HG03196 (cell line): Measurements from ENCODE around the gene DCP1A.
"Not testable (repeated sequence)": the region's sequence is repeated elsewhere in the genome, so short reads cannot be mapped to it uniquely, and the experiment has no call there.

ENCODE experiments used
- ATAC-seq: cut with Tn5 transposase; IDR thresholded peaks from one replicate; pipeline ENCODE4 v1.9.1; 2021; ENCODE audit not compliant: unreplicated experiment

The DCP1A gene

GRCh38 chr3:53269193-53269592 lies 78.2 kb downstream of the DCP1A start:
- not testable (repeated sequence) for ATAC-seq

DNA sequence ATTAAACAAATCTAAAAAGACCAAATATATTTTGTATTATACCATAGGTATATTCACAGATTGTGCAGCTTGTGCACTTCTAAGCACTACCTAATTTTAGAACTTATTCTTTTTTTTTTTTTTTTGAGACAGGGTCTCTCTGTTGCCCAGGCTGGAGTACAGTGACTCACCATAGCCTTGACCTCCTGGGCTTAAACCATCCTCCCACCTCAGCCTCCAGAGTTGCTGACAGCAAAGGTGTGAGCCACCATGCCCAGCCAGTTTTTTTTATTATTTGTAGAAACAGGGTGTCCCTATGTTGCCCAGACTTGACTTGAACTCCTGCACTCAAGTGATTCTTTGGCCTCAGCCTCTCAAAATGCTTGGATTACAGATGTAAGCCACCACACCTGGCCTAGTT lies 79.6 kb downstream of the DCP1A start:
- no peak for ATAC-seq

GRCh38 chr3:53264718-53265117 lies 82.6 kb downstream of the DCP1A start:
- no peak for ATAC-seq

- no peak for ATAC-seq
These were observed 83.4 kb downstream of the DCP1A start for GRCh38 chr3:53263907-53264306.

- ATAC-seq: no peak
These were observed 85.6 kb downstream of the DCP1A start for GRCh38 chr3:53261712-53262111.

DNA sequence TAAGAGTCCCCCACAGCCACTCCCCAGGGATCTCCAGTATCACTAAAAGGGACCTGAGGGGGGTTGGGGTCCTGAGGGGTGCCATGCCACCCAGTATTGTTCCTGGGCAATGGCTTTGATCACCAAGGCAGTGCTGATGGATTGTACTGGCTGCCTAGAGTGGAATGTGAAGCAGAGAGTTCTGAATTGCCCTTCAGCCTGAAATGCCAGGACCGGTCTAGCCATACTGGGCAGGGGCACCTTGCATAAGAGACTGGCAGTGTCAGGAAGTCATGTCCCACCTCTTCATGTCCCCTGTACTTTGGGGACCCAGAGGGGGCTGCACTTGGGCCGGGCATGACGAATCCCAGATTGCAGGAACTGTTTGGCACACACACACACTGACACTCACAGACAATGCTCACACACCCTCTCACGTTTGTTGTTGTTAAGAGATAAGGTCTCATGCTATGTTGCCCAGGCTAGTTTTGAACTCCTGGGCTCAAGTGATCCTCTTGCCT lies 87.0 kb downstream of the DCP1A start:
- no peak for ATAC-seq

DNA sequence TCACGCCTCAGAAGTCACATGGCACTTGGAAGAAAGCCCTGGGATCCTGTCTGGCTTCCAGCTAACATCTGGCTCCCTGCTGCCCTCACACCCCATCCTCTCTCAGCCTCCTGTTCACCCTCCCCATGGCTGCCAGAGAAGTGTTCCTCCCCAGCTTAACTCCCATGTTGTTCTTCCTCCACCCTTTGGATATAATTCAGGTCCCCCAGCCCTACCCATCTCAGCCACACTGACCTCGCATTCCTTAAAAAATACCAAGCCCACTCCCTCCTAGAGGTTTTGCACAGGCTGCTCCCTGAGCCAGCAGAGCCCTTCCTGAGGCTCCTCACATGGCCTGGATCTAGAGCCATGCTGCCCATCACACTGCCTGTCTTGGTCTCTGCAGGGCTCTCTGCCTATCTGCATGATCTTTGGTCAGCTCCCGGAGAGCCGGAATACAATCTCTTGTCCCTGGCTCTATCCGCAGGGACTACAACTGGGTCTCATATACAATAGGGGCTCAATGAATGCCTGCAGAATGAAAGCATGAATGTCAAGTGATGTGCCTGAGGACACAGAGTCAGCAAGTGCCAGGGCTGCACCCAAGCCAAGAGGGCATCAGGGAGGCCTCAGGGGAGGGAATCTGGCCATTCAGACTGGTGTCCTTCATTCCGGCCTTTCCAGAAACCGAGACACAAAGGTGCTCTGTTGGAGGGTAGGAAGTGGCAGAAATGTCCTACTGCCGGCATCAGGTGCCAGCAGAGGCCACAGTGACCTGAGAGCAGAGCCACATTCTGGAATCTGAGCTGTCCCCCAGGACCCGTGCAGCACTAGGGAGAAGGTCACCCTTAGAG lies 87.7 kb downstream of the DCP1A start:
- no peak for ATAC-seq

DNA sequence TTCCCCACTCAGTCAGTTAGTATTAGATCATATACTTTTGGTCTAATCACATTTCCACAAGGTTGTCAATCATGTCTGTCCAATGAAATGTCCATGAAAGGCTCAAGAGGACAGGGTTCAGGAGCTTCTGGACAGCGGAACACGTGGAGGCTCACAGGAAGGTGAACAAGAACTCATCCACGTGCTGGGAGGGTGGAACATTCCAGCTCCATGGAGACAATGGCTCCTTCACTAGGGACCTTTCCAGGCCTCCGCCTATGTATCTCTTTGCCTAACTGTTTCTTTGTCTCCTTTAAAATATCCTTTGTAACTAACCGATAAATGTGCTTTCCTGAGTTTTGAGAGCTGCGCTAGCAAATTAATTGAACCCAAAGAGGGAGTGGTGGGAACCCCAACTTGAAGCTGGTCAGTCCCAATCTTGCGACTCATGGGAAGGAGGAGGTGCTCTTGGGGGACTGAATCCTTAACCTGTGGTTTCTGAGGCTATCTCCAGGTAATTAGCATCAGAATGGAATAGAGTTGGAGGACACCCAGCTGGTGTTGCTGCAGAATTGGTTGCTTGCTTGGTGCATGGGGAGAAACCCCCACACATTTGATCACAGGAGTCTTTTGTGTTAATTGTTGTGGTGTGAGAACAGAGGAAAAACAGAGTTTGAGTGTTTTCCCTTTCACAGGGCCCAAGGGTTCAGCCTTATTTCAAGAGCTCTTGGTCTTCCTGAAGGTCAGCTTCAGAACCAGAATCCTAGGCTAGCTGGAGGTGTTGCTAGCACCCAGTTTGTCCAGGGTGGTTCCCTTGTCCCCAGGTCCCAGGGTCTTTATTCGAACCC lies 88.5 kb downstream of the DCP1A start:
- no peak for ATAC-seq

DNA sequence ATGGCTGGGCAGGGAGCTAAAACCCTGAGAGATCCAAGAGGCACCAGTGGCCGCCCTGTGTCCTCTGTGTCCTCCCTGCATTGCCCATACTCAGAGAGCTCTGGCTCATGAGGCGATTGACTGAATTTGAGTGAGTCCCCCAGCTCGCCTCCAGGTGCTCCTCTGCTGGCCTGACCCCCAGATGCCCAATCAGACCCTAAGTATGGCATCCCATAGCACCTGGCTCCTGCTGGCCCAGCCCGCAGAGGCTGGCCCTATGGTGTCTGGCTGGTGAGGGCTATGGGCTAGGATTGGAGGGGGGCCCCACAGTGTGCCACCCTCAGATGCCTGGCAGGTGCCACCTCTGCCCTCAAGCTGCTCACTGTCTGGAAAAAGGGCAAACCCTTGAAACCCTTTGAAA lies 89.9 kb downstream of the DCP1A start:
- no peak for ATAC-seq

GRCh38 chr3:53256704-53257055 lies 90.7 kb downstream of the DCP1A start:
- no peak for ATAC-seq

DNA sequence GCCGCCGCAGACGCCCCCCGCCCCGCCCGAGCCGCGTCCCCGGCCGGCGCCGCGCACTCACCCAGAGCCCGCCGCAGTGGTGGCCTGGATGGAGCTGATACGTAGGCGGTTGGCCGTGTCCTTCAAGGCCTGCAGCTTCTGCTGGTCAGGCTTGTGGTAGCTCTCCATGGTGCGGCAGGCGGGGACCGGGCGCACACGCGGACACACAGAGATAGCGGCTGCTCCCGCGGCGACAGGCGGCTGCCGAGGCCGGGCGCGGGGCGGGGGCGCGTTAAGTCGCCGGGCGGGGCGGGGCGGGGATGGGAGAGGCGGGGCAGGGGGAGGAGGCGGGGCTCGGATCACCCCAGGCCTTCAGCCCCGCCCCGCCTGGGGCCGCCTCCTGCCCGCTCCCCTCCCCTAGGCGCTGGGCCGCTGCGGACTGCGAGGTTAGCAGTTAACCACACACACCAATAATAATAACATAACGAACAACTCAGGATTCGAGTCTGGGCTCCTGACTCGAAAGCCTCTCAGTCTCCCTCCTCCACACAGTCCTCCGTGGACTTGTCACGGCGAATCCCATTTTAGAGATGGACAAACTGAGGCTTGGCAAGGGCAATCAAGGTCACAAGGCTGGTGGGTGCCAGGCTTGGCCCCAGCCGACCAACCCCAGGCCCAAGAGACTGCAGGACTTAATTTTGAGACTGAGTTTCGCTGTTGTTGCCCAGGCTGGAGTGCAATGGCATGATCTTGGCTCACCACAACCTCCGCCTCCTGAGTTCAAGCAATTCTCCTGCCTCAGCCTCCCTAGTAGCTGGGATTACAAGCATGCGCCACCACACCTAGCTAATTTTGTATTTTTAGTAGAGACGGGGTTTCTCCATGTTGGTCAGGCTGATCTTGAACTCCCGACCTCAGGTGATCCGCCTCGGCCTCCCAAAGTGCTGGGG lies 91.3 kb downstream of the DCP1A start, which contains the start of gene TKT:
Gene TKT, minus strand, starts transcription at position 248 of the 929 bp plus-strand sequence. Its CDS starts 80 bp downstream, at position 168.
- ATAC-seq: peak; percentile 48

- peak; percentile 39 for ATAC-seq
These were observed 91.9 kb downstream of the DCP1A start for GRCh38 chr3:53255423-53255774.

DNA sequence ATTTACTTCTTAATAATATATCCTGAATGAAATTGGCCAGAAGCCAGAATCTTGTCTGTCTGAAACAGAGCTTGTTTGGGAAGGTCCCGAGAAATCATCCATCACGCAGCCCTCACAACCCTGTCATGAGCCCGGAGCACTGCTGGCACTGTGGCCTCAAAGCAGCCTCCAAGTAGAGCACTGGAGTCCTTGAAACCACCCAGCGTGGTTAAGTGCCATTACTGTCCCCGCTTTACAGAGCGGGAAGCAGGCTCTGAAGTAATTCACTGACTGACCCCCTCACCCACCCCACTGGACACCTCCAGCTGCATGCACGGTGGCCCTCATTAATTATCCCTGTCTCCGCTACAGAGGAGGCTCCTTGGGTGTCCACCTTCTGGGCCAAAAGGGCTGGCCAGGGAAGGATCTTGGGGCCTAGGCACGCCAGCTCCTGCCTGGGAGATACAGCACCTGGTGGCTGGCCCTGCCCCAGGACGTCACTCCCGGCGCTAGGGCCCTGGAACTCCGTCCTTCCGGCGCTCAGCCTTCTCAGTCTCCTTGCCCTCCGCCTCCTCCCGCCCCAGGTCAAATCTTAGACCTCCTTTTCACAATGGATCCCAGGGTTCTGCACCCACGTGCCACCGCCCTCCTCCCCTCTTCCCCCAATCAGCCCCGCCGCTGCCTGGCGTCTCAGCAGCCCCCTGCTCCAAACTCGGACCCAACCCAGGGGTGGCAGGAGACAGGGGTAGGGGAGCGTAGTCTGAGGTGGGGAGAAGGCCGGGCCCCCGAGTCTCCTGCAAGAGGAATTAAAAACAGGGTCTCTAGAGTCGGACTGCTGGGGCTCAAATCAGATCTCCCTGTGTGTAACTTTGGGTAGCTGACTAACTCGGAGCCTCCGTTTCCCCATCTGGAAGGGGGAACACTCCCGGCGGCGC lies 92.6 kb downstream of the DCP1A start:
- ATAC-seq: peak; percentile 48

DNA sequence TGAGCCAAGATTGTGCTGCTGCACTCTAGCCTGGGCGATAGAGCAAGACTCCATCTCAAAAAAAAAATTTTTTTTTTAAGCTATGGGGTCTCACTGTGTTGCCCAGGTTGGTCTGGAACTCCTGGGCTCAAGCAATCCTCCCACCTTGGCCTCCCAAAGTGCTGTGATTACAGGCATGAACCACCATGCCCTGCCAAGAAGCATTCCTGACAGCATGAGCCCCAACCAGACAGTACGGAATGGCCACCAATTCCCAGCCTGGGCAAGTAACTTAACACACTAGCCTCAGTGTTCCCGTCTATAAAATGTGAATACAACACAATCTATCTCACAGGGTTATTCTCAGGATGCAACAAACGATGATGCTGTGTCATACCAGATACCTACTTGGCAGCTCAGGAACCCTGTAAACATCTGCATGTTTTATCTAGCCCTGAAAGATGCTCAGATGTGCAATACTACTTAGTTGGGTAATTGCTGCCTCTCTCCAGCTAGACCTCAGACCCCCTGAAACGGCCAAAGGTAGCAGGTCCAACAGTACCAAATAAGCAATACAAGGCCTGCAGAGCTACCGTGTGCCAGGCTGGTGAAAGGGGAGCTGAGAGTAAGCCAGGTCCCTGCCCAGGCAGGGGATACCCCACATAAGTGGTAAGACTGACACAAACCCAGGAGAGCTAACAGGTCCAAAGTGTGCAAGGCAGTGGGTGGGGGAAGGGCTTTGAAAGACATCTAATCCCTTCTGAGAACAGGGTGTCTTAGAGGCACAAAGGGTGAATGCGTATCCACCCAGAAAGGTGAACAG lies 93.4 kb downstream of the DCP1A start:
- no peak for ATAC-seq

- ATAC-seq: not testable (repeated sequence)
These were observed 94.4 kb downstream of the DCP1A start for GRCh38 chr3:53252947-53253322.

DNA sequence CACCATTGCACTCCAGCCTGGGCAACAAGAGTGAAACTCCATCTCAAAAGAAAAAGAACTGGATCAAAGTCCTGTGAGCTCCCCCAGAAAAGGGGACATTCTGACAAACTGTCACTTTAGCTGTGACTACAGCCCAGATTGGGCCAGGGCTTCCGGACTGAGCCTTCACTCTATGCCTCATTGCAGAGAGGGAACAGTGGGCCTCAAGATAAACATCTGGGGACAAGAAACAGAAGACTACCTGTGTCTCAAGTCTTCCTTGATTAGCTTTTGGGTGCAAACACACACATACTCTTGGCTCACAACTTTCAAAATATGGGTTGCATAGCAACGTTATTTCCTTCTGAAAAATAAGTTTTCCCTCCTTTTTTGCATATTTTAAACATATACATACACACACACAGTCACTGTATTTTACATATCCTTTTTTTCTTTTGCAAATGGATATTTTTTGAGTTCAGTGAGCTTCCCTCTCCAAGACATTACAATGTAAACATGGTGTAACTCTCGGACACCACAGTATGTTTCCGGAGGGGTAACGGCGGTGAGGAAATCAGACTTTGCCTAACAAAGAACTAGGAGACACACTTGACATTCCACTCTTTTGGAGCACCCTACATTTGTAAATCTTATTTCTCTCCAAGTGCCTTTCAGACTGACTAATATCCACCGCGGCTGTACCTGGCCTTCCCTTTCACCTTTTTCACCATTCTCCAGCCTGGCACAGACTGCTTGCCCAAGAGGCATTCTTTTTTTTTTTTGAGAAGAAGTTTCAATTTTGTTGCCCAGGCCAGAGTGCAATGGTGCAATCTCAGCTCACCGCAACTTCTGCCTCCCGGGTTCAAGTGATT lies 95.0 kb downstream of the DCP1A start:
- ATAC-seq: no peak

GRCh38 chr3:53250881-53251605 lies 96.3 kb downstream of the DCP1A start:
- ATAC-seq: no peak

GRCh38 chr3:53250453-53250852 lies 96.9 kb downstream of the DCP1A start:
- no peak for ATAC-seq
